HG03097 (cell line): Measurements from ENCODE around the gene CHCHD6.
A peak's percentile ranks its signal among the peaks of the same experiment; 100 is the strongest.

Source experiments
- ATAC-seq: cut with Tn5 transposase; IDR thresholded peaks from one replicate; pipeline ENCODE4 v1.9.1; 2021; ENCODE audit not compliant: unreplicated experiment, low FRiP score

Gene CHCHD6

GRCh38 chr3:126968391-126969390 is 264.7 kb downstream of the CHCHD6 start:
- no peak for ATAC-seq

GRCh38 chr3:126969586-126969985 is 265.5 kb downstream of the CHCHD6 start:
- ATAC-seq, result no peak

DNA sequence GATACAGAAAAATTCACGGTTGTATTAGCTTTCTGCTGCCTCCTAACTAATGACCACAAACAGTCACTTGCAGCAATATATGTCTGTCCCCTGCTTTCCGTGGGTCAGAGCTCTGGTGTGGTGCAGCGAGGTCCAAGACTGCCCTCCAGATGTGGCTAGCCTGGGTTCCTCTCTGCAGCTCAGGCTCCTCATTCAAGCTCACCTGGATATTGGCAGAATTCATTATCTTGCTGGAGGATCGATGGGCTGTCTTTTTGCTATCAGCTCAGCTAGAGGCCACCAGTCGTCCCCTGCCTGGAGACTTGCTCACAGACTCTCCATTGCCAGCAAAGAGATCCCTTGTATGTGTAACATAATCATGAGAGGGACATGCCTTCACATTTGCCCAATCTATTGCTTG is 266.1 kb downstream of the CHCHD6 start:
- ATAC-seq, result no peak

- ATAC-seq, result no peak
Measured at GRCh38 chr3:126970921-126971320, 266.9 kb downstream of the CHCHD6 start.

DNA sequence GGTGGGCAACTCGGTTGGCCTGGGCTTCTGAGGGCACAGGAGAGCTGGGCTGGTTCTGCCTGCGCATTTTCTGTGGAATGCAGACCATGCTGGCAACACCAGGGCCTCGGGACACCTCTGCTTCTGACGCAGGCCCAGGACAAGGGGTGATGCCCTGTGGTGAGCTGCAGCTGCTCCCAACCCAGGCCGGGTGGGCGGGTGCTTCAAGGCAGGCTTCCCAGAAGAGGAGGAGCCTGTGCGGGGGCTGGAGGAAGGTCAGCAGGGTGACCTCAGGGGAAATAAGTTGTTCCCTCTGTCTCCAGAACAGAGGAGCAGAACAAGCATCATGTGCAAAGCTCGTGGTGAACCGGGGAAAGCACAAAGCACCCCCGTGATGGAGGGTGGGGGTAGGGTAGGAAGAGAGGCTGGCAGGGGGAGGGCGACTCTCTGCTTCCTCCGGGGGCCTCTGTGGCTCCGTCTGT is 267.9 kb downstream of the CHCHD6 start:
- ATAC-seq, result no peak

GRCh38 chr3:126972866-126973265 is 268.8 kb downstream of the CHCHD6 start:
- no peak for ATAC-seq

GRCh38 chr3:126973814-126974213 is 269.8 kb downstream of the CHCHD6 start:
- ATAC-seq, result no peak

DNA sequence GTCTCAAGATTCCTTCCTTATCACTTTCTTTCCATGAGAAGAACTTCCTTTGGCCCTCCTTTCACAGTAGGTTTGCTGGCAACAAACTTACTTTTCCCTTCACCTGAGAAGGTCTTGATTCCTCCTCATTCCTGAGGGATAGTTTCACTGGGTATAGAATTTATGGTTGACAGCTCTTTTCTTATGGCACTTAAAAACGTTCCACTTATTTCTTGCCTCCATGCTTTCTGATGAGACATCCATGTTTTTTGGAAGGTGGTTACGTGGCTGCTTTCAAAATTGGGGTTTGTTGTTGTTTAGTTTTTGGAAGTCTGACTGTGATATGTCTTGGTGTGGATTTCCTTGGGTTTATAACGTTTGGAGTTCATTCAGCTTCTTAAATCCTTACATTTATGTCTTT is 270.7 kb downstream of the CHCHD6 start:
- no peak for ATAC-seq

- no peak for ATAC-seq
Measured at GRCh38 chr3:126976906-126977305, 272.9 kb downstream of the CHCHD6 start.

- ATAC-seq, result no peak
Measured at GRCh38 chr3:126977821-126978220, 273.8 kb downstream of the CHCHD6 start.

GRCh38 chr3:126978291-126978690 is 274.3 kb downstream of the CHCHD6 start:
- no peak for ATAC-seq

- ATAC-seq, result no peak
Measured at GRCh38 chr3:126979046-126979628, 275.1 kb downstream of the CHCHD6 start.

GRCh38 chr3:126980266-126980811 is 276.3 kb downstream of the CHCHD6 start:
- ATAC-seq, result no peak

GRCh38 chr3:126982126-126982470 is 278.1 kb downstream of the CHCHD6 start:
- peak; percentile 19 for ATAC-seq

DNA sequence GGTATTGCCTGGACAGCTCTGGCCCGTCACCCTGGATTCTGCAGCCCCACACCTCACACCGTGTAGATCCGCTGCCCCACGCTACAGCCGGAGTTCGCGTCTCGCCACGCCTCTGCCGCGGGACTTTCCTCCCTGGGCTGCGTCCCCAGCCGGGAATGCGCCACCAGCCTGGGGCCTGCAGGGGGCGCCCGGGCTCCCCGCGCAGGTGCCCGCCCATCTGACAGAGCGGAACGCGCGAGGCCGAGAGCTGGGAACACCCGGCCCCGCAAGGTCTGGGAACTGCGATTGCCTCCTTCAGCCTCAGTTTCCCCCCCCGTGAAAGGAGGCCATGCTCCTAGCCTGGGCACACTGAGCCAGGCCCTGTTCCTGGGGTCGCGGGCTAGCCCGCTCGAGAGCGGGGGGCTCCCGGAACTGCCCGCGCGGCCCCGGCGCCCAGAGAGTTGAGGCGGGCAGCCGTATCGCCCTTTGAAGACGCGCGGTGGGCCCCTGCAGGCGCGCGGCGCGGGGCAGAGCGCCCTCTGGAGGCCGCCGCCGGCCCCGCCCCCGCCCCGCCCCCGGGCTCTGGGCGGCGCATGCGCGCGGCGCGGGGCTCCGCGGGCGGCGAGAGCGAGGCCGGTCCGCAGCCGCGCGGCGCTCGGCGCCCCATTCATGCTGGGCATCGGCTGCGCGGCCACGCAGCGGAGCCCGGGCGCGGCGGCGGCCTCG is 278.6 kb downstream of the CHCHD6 start, which contains the start of gene PLXNA1:
PLXNA1 (plus strand) TSS at position 645 of the 705 bp plus-strand sequence. CDS start 5,479 bp downstream, outside the sequence.
- ATAC-seq, result peak; percentile 48

DNA sequence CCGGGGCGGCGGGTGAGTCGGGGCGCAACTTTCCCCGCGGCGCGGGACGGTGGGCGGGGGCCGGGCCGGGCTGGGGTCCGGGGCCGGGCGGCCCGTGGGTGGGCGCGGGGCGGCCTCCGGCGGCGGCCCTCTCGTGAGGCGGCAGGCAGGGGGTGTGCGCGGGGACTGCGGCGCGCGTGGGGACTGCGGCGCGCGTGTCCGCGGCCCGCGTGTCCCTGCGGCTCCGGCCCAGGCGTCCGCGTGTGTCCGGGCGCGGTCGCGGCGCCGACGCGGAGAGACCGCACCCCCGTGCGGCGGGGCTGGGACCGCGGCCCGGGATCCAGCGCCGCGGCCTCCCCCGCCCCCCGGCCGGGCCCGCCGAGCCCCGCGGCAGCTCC is 279.2 kb downstream of the CHCHD6 start:
- ATAC-seq, result no peak

GRCh38 chr3:126983653-126984390 is 279.8 kb downstream of the CHCHD6 start:
- ATAC-seq, result no peak

GRCh38 chr3:126984391-126985131 is 280.5 kb downstream of the CHCHD6 start:
- no peak for ATAC-seq
